PC-9 (cell line): ENCODE measurements around the gene ZMYND15.

Experiments used
- CTCF ChIP-seq: fragments of 200-600 bp; sonication (generic); conservative IDR thresholded peaks from 2 replicates; pipeline ENCODE4 v1.6.1; 2017; ENCODE audit warnings: mixed run types, antibody characterized with exemption, mild to moderate bottlenecking, moderate library complexity
- EZH2 ChIP-seq: fragments of 200-600 bp; sonication (generic); IDR thresholded peaks from 2 replicates; pipeline ENCODE4 v1.8.0; 2017; ENCODE audit warnings: antibody characterized with exemption, low read depth

- TF ChIP-seq CTCF (no peak), EZH2 (no peak)
Measured at GRCh38 chr17:4734857-4735475, 4.7 kb upstream of the ZMYND15 start.
